Fibroblast of mammary gland (primary cell): ENCODE measurements around the gene RETREG2.
"Not testable (repeated sequence)": the region's sequence is repeated elsewhere in the genome, so short reads cannot be mapped to it uniquely, and the experiment has no call there.

Experiments used
- DNase-seq: peaks from one replicate; pipeline ENCODE4 v3.0.0-alpha.2; 2010; ENCODE audit warnings: low read depth
- H3K4me3 ChIP-seq: 2 replicates; pipeline ENCODE4 v1.5.1; 2011; ENCODE audit warnings: low read depth, mild to moderate bottlenecking, low read length, moderate library complexity; ENCODE audit not compliant: control insufficient read depth
- TF ChIP-seq, protein P1 (sequence below): conservative IDR thresholded peaks from 2 replicates; pipeline ENCODE4 v1.5.1; 2011; ENCODE audit warnings: low read depth, low read length, inconsistent platforms; ENCODE audit not compliant: control insufficient read depth, insufficient read depth

The RETREG2 gene

DNA sequence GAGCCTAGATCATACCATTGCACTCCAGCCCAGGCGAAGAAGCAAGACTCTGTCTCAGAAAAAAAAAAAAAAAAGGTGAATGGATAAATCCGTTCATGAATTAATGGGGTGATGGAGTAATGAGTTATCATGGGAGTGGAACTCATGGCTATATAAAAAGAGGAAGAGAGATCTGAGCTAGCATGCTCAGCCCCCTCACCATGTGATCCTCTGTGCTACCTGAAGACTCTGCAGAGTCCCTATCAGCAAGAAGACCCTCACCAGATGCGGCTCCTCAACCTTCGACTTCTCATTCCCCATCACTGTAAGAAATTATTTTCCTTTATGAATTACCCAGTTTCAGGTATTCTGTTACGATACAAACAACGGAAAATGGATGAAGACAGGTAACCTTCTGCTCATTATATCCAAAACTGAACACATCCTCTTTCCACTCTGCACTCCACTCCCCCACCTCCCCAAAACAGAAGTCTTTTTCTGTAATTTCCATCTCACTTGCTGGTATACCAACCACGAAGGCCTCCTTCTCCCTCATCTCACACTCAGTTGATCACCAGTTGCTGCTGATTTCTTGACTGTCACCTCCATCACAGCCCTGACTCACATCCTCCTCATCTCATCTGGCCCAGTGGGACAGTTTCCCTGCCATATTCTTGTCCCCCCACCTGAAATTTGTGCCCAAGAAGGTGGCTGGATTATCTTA is 8.8 kb downstream of the RETREG2 start:
- DNase-seq: no peak
- TF ChIP-seq, protein P1, sequence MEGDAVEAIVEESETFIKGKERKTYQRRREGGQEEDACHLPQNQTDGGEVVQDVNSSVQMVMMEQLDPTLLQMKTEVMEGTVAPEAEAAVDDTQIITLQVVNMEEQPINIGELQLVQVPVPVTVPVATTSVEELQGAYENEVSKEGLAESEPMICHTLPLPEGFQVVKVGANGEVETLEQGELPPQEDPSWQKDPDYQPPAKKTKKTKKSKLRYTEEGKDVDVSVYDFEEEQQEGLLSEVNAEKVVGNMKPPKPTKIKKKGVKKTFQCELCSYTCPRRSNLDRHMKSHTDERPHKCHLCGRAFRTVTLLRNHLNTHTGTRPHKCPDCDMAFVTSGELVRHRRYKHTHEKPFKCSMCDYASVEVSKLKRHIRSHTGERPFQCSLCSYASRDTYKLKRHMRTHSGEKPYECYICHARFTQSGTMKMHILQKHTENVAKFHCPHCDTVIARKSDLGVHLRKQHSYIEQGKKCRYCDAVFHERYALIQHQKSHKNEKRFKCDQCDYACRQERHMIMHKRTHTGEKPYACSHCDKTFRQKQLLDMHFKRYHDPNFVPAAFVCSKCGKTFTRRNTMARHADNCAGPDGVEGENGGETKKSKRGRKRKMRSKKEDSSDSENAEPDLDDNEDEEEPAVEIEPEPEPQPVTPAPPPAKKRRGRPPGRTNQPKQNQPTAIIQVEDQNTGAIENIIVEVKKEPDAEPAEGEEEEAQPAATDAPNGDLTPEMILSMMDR: no peak
- H3K4me3 ChIP-seq: no peak overlapping the region

DNA sequence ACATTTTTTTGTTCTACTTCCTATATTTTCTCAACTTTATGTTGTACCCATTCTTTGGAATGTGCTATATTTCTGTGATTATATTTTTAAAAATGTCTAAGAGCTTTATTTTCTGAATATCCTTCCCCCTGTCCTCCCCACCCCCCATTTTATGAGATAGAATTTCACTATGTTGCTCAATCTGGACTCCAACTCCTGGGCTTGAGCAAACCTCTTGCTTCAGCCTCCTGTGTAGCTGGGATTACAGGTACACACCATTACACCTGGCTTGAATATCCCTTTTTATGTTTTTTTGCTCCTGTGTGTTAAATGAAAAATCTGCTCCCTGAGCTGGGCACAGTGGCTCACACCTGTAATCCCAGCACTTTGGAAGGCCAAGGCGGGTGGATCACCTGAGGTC is 19.3 kb downstream of the RETREG2 start:
- H3K4me3 ChIP-seq: no peak overlapping the region
- TF ChIP-seq, protein P1: no peak
- no peak for DNase-seq

DNA sequence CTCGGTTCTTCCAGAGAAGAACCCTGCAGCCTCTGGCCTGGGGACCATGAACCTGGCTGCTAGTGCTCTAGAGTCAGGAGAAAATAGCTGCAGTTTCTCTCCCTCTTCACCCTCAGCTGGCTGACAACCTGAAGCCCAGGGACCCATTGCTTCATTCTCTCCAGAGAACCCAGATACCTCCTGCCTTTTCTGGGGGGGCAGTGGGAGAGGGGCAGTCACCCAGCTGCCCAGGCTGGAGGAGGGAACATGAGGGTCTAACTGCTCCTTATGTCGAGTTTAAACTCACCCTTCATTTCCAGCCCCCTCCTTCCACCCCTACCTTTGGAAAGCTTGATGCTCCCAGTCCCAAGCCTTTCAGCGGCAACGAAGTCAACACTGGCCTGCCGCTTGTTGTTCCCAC is 20.9 kb downstream of the RETREG2 start:
- H3K4me3 ChIP-seq: no peak overlapping the region
- no peak for DNase-seq
- TF ChIP-seq, protein P1: no peak

DNA sequence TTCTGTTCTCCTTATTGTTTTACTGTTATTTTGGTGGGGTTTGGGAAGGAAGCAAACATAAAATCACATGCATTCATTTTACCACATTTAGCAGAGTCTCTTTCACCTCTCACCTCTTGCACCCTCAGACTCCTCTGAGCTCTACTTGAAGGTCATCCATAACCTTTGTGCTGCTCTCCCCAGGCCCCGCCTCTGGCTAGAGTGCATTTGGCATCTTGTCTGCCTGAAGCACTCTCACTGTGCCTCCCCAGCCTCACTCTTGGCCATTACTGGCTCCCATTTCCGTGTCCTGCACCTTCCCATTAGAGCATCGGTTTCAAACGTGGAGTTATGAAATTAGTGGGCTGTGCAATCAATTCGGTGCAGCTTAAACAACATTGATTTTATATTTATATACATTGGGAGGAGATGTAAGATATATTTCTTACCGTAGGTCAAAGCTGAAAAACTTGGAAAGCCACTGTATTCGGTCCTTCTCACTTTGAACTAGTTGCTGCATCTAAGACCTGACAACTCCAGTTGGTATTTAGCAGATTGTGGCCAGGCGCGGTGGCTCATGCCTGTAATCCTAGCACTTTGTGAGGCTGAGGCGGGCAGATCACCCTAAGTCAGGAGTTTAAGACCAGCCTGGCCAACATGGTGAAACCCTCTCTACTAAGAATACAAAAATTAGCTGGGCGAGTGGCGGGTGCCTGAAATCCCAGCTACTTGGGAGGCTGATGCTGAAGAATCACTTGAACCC is 21.6 kb downstream of the RETREG2 start:
- H3K4me3 ChIP-seq: no peak overlapping the region
- no peak for DNase-seq
- TF ChIP-seq, protein P1: no peak

DNA sequence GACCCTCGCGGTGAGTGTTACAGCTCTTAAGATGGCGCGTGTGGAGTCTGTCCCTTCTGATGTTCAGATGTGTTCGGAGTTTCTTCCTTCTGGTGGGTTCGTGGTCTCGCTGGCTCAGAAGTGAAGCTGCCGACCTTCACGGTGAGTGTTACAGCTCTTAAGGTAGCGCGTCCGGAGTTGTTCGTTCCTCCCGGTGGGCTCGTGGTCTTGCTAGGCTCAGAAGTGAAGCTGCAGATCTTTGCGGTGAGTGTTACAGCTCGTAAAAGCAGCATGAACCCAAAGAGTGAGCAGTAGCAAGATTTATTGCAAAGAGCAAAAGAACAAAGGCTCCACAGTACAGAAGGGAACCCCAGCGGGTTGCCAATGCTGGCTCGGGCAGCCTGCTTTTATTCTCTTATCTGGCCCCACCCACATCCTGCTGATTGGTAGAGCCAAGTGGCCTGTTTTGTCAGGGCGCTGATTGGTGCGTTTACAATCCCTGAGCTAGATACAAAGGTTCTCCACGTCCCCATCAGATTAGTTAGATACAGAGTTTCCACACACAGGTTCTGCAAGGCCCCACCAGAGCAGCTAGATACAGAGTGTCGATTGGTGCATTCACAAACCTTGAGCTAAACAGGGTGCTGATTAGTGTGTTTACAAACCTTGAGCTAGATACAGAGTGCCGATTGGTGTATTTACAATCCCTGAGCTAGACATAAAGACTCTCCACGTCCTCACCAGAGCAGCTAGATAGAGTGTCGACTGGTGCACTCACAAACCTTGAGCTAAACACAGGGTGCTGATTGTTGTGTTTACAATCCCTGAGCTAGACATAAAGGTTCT is 22.6 kb downstream of the RETREG2 start:
- DNase-seq, H3K4me3 ChIP-seq: not testable (repeated sequence)

DNA sequence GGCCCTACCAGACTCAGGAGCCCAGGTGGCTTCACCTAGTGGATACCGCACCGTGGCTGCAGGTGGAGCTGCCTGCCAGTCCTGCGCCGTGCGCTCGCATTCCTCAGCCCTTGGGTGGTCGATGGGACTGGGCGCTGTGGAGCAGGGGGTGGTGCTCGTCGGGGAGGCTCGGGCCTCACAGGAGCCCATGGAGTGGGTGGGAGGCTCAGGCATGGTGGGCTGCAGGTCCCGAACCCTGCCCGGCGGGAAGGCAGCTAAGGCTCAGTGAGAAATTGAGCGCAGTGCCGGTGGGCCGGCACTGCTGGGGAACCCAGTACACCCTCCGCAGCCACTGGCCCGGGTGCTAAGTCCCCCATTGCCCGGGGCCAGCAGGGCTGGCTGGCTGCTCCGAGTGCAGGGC is 23.3 kb downstream of the RETREG2 start:
- DNase-seq, H3K4me3 ChIP-seq: not testable (repeated sequence)

DNA sequence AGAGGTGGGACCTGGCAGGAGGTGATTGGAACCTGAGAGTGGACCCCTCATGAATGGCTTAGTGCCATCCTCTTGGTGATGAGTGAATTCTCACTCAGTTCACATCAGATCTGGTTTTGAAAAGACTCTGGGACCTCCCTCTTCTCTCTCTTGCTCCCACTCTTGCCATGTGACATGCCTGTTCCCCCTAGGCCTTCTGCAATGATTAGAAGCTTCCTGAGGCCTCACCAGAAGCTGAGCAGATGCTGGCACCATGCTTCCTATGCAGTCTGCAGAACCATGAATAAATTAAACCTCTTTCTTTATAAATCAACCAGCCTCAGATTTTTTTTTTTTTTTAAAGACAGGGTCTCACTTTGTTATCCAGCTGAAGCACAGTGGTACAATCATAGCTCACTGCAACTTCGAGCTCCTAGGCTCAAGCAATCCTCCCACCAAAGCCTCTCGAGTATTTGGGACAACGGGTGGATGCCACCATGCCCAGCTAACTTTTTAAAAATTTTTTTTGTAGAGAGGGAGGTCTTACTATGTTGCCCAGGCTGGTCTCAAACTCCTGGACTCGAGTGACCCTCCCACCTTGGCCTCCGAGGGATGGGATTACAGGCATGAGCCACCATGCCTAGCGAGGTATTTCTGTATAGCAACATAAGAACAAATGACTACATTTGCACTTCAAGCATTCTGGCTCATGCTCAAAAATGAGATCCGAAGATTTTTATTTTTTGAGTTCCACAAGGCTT is 26.5 kb downstream of the RETREG2 start:
- TF ChIP-seq, protein P1: no peak
- H3K4me3 ChIP-seq: no peak overlapping the region
- DNase-seq: no peak
